SH-SY5Y (cell line): ENCODE data around the gene NKAIN2.

Experiments
- GATA2 ChIP-seq: IDR thresholded peaks from 2 replicates; pipeline ENCODE4 v1.6.1; 2011; ENCODE audit warnings: mild to moderate bottlenecking, low read depth, low read length
- GATA3 ChIP-seq: IDR thresholded peaks from 2 replicates; pipeline ENCODE4 v1.6.1; 2011; ENCODE audit warnings: low read depth, mild to moderate bottlenecking, low read length, moderate library complexity

NKAIN2 gene

GRCh38 chr6:124590001-124590400, 786.3 kb downstream of the NKAIN2 start:
- no peak for TF ChIP-seq GATA2
- TF ChIP-seq GATA3: no peak

- TF ChIP-seq GATA3: no peak
- TF ChIP-seq GATA2: no peak
These were observed 796.0 kb downstream of the NKAIN2 start for GRCh38 chr6:124599656-124600055.

GRCh38 chr6:124604719-124605118, 801.1 kb downstream of the NKAIN2 start:
- TF ChIP-seq GATA2 (no peak), GATA3 (no peak)

- TF ChIP-seq GATA2 (no peak), GATA3 (no peak)
These were observed 803.5 kb downstream of the NKAIN2 start for GRCh38 chr6:124607119-124607627.

GRCh38 chr6:124613031-124613430, 809.4 kb downstream of the NKAIN2 start:
- TF ChIP-seq GATA3 (no peak), GATA2 (no peak)

- no peak for TF ChIP-seq GATA3
- no peak for TF ChIP-seq GATA2
These were observed 818.7 kb downstream of the NKAIN2 start for GRCh38 chr6:124622351-124622750.

- TF ChIP-seq GATA3 (no peak), GATA2 (no peak)
These were observed 830.0 kb downstream of the NKAIN2 start for GRCh38 chr6:124633655-124634054.

- TF ChIP-seq GATA3 (no peak), GATA2 (no peak)
These were observed 836.8 kb downstream of the NKAIN2 start for GRCh38 chr6:124640432-124640831.

GRCh38 chr6:124655866-124656265, 852.2 kb downstream of the NKAIN2 start:
- TF ChIP-seq GATA2 (no peak), GATA3 (no peak)

DNA sequence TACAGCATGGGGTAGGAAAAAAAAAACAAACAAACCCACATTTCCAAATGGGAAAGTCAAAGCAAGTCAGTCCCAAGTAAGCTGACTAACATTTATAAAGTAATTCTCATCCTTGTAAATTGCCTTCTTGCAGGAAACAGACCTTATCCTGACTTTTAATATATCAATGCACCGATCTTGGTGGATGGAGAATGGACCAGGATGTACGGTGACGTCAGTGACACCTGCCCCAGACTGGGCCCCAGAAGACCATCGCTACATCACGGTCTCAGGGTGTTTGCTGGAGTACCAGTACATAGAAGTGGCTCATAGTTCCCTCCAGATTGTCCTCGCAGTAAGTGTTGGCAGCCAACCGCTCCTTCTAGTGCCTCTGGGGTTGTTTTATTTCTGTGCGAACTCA, 854.4 kb downstream of the NKAIN2 start:
- TF ChIP-seq GATA2: no peak
- no peak for TF ChIP-seq GATA3

DNA sequence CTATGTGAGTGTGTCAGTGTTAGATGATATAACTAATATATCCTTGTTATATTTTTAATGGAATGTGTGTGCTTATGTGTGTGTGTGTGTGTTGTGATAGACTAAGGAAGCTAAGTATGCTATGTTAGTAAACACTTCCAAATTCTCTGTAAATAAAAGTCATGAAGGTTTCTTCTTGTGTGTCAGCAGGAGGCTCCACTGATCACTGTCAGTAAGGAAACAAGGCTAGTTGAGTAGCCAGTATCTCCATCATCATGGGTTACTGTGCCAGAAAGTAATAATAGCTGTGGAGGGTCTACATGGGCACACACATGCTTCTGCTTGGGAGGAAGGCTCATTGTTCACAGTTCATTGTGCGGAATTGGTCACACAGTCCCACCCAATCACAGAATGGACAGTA, 855.8 kb downstream of the NKAIN2 start:
- no peak for TF ChIP-seq GATA2

GRCh38 chr6:124660185-124660584, 856.5 kb downstream of the NKAIN2 start:
- no peak for TF ChIP-seq GATA3
- TF ChIP-seq GATA2: no peak

GRCh38 chr6:124661097-124661661, 857.5 kb downstream of the NKAIN2 start:
- no peak for TF ChIP-seq GATA2
- TF ChIP-seq GATA3: no peak

DNA sequence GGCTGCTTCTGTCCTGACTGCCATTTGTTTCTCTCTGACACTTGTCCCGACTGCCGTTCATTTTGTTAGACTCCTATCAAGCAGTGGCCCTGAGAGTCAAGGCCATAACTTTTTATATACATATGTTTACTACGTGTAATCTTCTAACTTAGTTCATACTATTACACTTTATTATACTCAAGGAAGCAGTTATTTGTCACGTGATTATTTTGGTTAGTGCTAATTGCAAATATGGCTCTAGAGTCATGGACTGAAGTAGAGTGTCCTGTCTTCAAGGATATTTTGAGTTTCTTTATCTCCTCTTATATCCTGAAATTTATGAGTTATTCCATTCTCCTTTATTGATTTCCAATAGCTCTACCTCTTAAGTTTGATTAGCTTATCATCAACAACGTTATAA, 864.4 kb downstream of the NKAIN2 start:
- TF ChIP-seq GATA3 (no peak), GATA2 (no peak)

- no peak for TF ChIP-seq GATA3
- no peak for TF ChIP-seq GATA2
These were observed 866.2 kb downstream of the NKAIN2 start for GRCh38 chr6:124669713-124670480.
